Cardiac septum (tissue), 1 donor: ENCODE results near the gene ATXN1. TPM values are rescaled to one million over a fixed set of nuclear protein-coding genes. Genes with fewer than 3 reads are reported as not detected.

ENCODE experiments used
- DNase-seq: peaks from one replicate; pipeline ENCODE4 v3.0.0-alpha.2; 2020; ENCODE audit warnings: low spot score
- intact Hi-C: fragments of 100-400 bp; cut with DNase I; formaldehyde crosslinking; loops from one replicate; pipeline ENCODE4 v1.14.0; 2022
- total RNA-seq: library from RNA; stranded (reverse); fragmentation: NEBNext Ultra II Directional; extraction: Animal tissue kit (Norgen Biotek cat#: 25700); gene quantifications from one replicate; pipeline ENCODE4 v1.2.1, GENCODE V29; 2021
- donor health status: DM: no; HTN: no; CAD: no.

Gene ATXN1
- total RNA-seq, 1 donor from 2014 or later: 40.2 TPM

DNA sequence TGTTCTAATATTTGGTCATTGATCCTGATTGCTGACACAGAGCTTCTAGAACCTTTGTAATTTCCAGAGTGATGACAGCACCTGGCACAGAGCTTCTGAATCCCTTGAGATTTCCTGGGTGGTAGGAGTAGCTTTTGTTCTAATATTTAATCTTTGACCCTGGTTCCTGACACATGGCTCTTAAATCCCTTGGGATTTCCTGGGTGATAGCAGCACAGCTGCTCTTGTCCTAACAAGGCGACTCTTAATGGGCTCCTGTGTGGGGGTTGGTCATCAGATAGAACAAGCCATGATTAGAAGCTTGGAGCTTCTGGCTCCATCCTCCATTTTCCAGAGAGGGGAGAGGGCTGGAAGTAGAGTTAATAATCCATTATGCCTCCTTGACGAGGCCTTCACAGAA lies 504.5 kb downstream of the ATXN1 start:
- intact Hi-C loops: no loop called here
- DNase-seq: no peak

- DNase-seq: no peak
- intact Hi-C loops: no loop called here
These were observed 506.7 kb downstream of the ATXN1 start for GRCh38 chr6:16254535-16254934.

GRCh38 chr6:16253399-16254144 lies 507.7 kb downstream of the ATXN1 start:
- intact Hi-C loops: no loop called here
- no peak for DNase-seq

GRCh38 chr6:16252686-16253299 lies 508.5 kb downstream of the ATXN1 start:
- intact Hi-C loops: no loop called here
- no peak for DNase-seq

- DNase-seq: no peak
- intact Hi-C loops: no loop called here
These were observed 509.6 kb downstream of the ATXN1 start for GRCh38 chr6:16251706-16252105.

DNA sequence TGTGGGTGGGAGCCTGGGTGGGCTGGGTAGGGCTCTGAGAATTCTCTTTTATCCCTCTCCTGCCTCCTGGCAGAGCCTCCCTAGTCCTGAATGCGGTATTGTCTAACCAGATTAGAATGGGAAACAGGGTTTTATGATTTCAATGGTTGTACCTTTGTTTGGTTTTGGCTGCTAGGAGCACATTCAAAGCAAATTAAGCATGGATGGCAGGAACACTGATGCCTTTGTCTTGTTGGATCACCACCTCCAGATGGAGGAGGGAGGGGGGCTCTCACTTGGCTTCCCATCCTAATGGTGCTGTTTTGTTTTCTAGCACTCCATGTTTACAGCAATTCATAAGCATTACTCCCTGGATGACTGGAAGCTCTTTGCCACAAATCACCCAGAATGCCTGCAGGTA lies 511.3 kb downstream of the ATXN1 start:
- DNase-seq: no peak
- intact Hi-C loops: loop anchor here (10.0 kb wide), 1 partner anchor 515 kb away; the partner anchor contains the start of gene ATXN1
